GM19238 (cell line): Measurements from ENCODE around the gene GAGE12C.
"Not testable (repeated sequence)": the region's sequence is repeated elsewhere in the genome, so short reads cannot be mapped to it uniquely, and the experiment has no call there.

Source experiments
- DNase-seq: peaks from one replicate; pipeline ENCODE4 v3.0.0; 2011; ENCODE audit warnings: low spot score; ENCODE audit not compliant: insufficient read length

Gene GAGE12C, protein sequence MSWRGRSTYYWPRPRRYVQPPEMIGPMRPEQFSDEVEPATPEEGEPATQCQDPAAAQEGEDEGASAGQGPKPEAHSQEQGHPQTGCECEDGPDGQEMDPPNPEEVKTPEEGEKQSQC

DNA sequence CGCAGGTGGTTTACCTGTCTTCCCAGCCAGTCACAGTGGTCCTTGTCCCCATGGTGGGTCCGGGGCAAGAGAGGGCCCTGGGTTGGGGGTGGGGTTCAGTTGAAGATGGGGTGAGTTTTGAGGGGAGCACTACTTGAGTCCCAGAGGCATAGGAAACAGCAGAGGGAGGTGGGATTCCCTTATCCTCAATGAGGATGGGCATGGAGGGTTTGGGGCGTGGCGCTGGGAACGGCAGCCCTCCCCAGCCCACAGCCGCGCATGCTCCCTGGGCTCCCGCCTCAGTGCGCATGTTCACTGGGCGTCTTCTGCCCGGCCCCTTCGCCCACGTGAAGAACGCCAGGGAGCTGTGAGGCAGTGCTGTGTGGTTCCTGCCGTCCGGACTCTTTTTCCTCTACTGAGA is at the start of gene GAGE12C:
TSS of gene GAGE12C (plus strand) at position 301 of the 400 bp plus-strand sequence. CDS start 1,155 bp downstream, outside the sequence.
- DNase-seq: not testable (repeated sequence)

DNA sequence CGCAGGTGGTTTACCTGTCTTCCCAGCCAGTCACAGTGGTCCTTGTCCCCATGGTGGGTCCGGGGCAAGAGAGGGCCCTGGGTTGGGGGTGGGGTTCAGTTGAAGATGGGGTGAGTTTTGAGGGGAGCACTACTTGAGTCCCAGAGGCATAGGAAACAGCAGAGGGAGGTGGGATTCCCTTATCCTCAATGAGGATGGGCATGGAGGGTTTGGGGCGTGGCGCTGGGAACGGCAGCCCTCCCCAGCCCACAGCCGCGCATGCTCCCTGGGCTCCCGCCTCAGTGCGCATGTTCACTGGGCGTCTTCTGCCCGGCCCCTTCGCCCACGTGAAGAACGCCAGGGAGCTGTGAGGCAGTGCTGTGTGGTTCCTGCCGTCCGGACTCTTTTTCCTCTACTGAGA is 9.5 kb downstream of the GAGE12C start, which contains the start of gene GAGE12D:
TSS of gene GAGE12D (plus strand) at position 301 of the 400 bp plus-strand sequence. CDS start 1,155 bp downstream, outside the sequence.
- DNase-seq: not testable (repeated sequence)

DNA sequence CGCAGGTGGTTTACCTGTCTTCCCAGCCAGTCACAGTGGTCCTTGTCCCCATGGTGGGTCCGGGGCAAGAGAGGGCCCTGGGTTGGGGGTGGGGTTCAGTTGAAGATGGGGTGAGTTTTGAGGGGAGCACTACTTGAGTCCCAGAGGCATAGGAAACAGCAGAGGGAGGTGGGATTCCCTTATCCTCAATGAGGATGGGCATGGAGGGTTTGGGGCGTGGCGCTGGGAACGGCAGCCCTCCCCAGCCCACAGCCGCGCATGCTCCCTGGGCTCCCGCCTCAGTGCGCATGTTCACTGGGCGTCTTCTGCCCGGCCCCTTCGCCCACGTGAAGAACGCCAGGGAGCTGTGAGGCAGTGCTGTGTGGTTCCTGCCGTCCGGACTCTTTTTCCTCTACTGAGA is 19.0 kb downstream of the GAGE12C start, which contains the start of gene GAGE12E:
TSS of gene GAGE12E (plus strand) at position 301 of the 400 bp plus-strand sequence. CDS start 1,155 bp downstream, outside the sequence.
- not testable (repeated sequence) for DNase-seq

DNA sequence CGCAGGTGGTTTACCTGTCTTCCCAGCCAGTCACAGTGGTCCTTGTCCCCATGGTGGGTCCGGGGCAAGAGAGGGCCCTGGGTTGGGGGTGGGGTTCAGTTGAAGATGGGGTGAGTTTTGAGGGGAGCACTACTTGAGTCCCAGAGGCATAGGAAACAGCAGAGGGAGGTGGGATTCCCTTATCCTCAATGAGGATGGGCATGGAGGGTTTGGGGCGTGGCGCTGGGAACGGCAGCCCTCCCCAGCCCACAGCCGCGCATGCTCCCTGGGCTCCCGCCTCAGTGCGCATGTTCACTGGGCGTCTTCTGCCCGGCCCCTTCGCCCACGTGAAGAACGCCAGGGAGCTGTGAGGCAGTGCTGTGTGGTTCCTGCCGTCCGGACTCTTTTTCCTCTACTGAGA is 28.6 kb downstream of the GAGE12C start, which contains the start of gene GAGE12F:
TSS of gene GAGE12F (plus strand) at position 301 of the 400 bp plus-strand sequence. CDS start 1,155 bp downstream, outside the sequence.
- DNase-seq: not testable (repeated sequence)

GRCh38 chrX:49568728-49569127 is 36.8 kb downstream of the GAGE12C start:
- not testable (repeated sequence) for DNase-seq

- DNase-seq: not testable (repeated sequence)
These were observed 37.2 kb downstream of the GAGE12C start for GRCh38 chrX:49569152-49569551.

GRCh38 chrX:49570100-49570499 is 38.1 kb downstream of the GAGE12C start, which contains the start of gene GAGE12G:
Gene GAGE12G (plus strand): TSS chrX:49570400. CDS start chrX:49571555, 1,155 bp downstream.
- not testable (repeated sequence) for DNase-seq

DNA sequence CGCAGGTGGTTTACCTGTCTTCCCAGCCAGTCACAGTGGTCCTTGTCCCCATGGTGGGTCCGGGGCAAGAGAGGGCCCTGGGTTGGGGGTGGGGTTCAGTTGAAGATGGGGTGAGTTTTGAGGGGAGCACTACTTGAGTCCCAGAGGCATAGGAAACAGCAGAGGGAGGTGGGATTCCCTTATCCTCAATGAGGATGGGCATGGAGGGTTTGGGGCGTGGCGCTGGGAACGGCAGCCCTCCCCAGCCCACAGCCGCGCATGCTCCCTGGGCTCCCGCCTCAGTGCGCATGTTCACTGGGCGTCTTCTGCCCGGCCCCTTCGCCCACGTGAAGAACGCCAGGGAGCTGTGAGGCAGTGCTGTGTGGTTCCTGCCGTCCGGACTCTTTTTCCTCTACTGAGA is 47.7 kb downstream of the GAGE12C start, which contains the start of gene GAGE12H:
TSS of gene GAGE12H (plus strand) at position 301 of the 400 bp plus-strand sequence. CDS start 1,155 bp downstream, outside the sequence.
- not testable (repeated sequence) for DNase-seq
